GM12874 (cell line): ENCODE measurements around the gene ARHGAP22.

Experiments
- TF ChIP-seq, protein P1 (sequence below): IDR thresholded peaks from 2 replicates; pipeline ENCODE4 v1.5.1; 2011; ENCODE audit warnings: low read depth, mild to moderate bottlenecking, control low read depth, low read length, moderate library complexity; ENCODE audit not compliant: insufficient read depth

Gene ARHGAP22

DNA sequence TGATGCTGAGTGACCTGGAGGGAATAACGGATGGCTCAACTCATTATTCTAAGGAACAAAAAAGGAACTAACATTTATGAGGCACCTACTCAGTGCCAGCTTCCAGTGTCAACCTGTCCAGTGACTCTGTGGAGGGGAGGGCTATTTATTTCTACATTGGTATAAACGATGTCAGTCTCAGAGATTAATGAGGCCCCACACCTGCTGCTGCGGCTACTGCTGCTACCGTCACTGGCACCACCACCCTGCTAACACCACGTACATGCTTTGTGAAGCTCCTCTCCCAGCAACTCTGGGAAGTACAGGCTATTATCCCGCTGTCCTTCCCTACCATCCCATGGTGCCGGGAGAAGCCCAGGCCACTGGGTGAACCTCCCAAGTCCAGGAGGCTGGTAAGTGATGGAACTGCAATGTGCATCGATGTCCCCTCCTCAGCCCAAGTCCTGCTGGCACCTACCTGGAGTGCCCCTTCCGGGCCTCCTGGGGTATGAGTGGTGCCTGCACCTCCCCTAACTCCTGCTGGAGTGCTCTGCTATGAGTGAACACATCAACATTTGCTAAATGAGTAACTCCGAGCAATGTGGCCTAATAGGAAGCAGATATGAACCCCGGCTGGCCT is 101.5 kb downstream of the ARHGAP22 start:
- TF ChIP-seq, protein P1, sequence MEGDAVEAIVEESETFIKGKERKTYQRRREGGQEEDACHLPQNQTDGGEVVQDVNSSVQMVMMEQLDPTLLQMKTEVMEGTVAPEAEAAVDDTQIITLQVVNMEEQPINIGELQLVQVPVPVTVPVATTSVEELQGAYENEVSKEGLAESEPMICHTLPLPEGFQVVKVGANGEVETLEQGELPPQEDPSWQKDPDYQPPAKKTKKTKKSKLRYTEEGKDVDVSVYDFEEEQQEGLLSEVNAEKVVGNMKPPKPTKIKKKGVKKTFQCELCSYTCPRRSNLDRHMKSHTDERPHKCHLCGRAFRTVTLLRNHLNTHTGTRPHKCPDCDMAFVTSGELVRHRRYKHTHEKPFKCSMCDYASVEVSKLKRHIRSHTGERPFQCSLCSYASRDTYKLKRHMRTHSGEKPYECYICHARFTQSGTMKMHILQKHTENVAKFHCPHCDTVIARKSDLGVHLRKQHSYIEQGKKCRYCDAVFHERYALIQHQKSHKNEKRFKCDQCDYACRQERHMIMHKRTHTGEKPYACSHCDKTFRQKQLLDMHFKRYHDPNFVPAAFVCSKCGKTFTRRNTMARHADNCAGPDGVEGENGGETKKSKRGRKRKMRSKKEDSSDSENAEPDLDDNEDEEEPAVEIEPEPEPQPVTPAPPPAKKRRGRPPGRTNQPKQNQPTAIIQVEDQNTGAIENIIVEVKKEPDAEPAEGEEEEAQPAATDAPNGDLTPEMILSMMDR: no peak

DNA sequence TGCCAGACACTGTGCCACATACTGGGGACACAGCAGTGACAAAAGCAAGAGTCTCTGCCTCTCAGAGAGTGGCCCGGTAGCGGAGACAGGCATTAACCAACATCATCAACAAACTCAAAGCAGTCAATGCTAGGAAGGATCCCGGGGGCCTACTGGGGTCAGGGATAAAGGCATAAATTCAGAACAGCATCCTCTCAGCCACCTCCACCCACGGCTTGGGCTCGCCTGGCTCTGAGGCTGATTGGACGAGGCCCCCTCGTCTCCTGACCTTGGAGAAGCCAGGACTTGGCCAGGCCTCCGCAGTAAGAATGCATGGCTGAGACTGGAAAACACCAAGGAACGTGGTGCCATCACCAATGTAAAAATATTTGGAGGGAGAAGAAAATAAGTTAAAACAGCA is 102.1 kb downstream of the ARHGAP22 start:
- TF ChIP-seq, protein P1: no peak

DNA sequence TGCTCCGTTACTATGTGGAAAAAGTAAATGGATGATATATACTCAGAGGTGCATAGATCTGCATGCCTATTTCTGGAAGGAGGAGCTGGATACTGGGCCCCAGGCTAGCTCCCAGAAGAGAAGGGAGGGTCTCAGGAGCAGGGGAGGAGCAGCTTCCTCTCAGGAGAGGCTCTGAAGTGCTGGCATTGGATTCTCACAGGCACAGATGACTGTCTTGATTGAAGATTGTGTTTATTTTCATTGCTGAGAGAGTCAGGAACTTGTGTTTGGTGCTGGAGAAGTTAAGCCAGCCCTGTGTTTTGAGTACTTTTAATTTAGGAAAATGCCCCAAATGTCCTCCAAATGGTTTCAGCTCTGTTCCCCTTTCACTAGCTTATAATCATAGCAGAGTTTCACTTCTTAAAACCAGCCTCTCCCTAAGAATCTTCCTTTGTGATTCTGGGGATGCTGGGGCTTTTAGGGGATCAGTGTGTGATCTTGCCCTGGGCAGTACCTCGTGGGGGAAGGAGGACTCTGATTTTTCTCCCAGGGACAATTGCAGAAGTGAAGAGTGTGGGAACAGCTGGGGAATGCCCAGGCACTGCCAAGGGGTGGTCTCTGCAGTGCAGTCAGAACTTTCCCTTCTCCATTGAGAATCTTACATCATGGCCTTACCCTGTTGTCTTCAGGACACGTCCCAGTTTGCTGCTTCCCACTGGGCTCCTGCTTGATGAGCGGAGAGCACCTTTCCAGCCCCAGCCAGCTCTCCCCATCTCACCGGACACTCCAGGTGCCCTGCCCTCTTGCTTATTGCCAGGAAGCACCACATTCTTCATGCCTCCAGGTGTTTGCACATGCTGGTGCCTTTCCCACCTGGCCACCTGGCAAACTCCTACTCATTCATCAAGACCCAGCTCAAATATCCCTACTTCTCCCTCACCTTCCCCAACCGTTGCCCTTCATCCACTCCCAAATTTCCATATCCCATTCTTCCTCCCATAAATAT is 102.8 kb downstream of the ARHGAP22 start:
- TF ChIP-seq, protein P1: no peak

DNA sequence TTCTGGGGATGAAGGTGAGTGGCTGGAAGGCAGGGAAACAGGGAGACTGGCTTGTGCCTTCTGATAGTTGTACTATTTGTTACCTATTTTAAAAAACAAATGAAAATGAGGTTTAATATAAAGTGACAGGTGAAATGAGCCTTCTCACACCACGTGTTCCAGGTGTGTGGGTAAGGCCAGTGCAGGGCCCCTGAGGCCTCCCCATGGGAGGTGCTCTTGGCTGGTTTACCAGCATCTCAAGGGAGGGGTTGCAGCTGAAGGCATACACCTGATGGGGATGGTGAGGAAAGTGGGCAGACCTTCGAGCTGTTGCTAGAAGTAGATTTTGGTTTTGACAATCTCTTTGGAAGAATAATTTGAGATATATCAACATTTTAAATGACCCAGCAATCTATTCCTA is 103.6 kb downstream of the ARHGAP22 start:
- TF ChIP-seq, protein P1: no peak

DNA sequence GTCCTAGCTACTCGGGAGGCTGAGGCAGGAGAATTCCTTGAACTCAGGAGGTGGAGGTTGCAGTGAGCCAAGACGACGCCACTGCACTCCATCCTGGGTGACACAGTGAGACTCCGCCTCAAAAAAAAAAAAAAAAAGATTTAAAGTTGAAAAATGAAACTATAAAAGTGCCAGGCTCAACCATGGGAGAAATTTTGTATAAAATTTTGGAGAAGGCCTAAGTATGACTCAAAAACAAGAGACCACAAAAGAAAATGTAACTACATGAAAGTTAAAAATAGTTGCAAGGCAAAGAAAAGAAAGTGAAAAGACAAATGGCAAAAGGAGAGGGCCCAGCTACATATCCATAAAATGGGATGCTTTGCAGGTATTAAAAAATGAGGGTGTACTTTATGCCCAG is 104.1 kb downstream of the ARHGAP22 start:
- TF ChIP-seq, protein P1: no peak

DNA sequence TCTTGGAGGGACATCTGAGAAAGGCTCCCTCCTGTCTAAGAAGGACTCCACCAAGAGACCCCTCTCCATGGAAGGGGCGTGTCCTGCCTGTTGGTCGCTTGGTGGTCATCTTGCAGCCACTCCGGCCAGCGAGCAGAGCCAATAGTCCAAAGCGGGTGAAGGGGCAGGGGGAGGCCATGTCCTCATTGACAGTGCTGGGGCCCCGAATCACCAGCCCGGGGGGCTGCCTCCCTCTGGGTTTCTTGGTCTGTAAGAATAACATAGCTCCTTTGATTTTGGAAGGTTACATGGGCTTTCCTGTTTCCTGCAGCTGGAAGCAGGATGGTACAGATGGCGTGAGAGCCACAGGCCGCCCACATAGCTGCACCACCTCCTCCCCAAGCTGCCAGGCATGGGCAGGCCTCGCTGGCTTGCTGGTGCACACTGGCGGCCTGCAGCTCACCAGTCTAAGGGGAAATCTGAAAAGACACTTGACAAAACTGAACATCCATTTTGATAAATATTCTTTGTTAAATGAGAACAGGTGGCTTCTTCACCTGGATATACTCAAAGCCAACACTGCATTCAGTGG is 105.8 kb downstream of the ARHGAP22 start:
- TF ChIP-seq, protein P1: no peak
